Stimulated activated CD4-positive, alpha-beta T cell treated with anti-CD3 and anti-CD28 coated beads, Interleukin-2, amount 100 ng/mL, for 4 hours (primary cell): ENCODE data around the gene WAPL.
A peak's percentile ranks its signal among the peaks of the same experiment; 100 is the strongest.

Experiments used
- DNase-seq: peaks from one replicate; pipeline ENCODE4 v3.0.0-alpha.2; 2020; ENCODE audit warnings: low read depth

WAPL gene

DNA sequence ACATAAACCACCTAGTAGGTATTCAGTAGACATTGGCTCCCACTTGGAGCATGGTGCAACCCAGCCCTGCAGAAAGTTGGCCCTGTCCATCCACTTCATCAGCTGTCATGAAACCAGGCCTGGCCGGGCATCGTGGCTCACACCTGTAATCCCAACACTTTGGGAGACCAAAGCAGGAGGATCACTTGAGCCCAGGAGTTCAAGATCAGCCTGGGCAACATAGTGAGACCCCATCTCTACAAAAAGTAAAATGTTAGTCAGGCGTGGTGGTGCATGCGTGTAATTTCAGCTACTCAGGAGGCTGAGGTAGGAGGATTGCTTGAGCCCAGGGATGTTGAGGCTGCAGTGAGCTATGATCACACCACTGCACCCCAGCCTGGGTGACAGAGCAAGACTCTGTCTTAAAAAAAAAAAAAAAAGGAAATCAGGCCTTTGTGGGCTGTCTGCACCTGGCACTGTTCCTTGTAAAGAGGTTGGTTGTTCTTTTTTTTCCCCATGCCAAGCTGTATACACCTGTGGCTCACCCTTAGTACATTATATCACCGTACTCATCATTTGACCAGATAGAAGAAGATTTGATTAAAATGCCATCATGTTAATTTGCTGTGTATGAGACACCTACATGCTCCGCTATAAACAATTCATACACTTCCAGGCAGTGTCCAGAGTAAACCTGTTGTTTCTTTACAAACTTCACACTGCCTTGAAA, 109.6 kb downstream of the WAPL start:
- DNase-seq = no peak

DNA sequence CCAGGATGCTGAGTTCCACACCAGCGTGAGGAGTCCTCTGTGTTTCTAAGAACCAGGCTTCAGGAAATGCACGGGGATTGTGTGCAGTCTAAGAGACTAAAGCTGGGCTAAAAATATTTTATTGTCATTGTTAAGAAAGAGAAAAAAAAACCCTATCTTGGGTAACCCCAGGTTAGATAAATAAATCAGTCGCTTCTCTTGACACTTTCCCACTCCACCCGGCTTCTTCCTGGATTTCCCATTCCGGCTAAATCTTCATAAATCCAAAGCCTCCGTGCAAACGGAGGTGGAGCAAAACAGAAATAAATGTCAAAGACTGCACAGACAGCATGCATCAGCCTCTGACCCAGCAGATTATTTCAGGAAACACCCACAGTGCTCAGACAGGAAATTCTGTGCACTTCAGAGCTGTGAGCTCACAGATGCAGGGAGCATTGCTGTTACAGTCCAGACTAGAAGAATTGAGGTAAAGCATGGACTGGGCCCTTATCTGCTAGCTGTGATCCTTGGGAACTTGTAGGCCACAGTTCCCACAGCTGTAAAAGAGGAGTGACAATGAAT, 110.2 kb downstream of the WAPL start:
- DNase-seq = peak; percentile 38

DNA sequence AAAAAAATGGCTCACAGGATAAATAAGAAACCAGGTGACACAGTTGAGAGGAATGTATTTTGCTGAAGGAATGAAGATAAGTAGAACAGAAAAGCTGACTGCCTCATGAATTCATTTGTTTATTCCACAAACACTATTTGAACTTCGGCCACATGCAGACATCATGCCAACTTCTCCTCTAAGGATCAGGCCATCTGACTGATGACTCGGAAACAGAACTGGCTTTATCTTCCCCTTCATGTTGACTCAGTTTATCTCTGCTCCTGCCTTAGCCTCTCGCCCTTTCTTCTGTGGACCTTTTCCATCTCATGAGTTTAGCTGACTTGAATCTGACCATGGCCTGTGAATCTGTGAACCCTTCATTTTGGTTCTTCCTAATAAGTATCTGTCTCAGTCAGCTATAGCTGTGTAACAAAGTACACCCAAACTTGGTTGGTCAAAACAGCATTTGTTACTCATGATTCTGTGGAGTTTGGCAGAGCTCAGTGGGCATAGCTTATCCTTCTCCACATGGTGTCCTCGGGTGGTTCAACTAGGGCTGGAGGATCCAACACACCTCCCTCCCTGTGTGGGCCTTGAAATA, 111.0 kb downstream of the WAPL start:
- no peak for DNase-seq

DNA sequence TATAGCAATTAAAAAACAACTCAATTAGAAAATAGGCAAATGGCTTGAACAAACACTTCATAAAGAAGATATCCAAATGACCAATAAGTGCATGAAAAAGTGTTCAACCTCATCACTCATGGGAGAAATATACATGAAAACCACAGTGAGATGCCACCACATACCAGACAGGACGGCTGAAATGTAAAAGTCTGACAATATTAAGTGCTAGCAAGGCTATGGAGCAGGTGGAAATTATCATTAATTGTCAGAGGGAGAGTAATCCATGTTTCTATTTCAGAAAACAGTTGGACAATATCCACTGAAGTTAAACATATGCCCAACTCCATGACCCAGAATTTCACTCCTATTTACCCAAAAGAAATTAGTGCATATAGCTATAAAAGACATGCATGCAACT, 112.4 kb downstream of the WAPL start:
- no peak for DNase-seq

DNA sequence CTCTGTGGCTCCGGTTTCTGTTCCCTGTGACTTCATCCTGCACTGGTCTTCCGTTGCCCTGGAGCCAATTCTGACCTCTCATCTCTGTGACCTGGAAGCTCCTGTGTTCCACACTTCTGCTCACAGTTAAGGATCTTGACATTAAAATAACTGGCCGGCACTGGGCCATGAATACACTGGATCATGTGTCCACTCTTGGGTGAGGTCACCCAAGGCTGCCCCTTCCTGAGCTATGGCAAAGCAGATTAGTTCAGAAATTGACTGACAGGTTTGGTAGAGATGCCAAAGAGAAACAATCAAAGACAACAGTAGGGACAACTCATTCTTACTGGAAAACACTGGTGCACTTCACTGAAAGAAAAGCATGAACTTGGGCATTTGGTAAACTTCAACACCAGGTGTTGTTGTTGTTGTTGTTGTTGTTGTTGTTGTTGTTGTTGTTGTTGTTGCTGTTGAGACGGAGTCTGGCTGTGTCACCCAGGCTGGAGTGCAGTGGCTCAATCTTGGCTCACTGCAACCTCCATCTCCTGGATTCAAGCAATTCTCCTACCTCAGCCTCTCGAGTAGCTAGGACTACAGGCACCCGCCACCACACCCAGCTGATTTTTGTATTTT, 118.3 kb downstream of the WAPL start:
- no peak for DNase-seq

DNA sequence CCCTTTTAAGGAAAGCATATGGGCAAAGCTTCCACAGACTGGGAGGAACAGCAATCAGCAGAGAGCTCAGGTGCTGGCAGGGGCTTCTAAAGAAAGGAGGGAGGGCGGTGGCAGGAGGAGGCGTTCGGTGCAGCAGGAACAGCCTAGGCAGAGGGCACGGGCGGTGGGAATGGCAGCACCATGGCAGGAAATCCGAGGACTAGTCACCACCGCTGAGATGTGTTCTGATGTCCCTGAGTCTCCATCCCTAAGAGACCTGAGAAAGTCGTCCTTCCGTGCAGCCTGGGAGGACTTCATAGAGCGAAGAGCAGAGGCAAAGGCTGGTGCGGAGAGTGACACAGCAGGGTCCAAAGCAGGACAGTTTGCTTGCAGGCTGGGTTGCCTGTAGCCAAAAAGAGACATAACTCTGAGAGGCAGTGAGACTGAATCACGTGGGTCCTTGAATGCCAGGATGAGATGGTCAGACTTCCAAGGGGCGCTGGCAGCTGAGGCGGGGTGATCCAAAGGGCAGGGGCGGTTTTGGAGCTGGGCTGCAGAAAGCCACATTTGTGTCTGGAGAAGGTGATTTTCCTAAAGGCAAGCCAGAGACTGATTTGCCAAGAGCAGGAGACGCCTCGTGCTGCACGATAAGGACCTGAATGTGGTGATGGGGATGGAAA, 119.2 kb downstream of the WAPL start:
- no peak for DNase-seq

DNA sequence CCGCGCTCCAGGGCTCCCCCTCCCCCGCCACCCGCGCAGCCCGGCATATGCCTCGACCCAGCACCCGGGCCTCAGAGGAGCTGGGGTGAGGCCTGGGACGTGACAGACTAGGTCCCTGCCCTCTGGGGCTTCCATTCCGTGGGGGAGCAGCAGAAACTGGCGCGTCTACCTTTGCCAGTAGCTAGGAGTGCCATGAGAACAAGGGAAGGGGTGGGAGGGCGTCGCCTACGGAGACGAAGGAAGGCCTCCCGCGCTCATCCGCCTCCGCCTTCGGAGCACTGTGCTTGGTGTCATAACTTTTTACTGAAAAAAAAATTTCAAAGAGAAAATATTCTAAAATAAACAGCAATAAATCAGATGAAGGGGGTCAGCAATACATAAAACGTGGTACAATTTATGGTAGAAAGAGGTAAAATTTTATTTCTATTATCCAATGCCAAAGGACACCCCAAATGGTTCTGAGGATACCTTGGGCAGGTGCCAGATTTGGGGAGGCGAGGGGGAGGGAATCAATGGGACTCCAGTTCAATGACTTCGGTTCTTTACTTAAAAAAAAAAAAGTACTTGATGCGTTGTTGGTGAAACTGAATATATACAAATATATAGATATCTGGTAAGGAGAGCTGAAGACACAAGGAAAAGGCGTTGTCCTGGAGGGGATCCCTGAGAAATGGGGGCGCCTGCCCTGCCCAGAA, 119.9 kb downstream of the WAPL start:
- DNase-seq = peak; percentile 64

DNA sequence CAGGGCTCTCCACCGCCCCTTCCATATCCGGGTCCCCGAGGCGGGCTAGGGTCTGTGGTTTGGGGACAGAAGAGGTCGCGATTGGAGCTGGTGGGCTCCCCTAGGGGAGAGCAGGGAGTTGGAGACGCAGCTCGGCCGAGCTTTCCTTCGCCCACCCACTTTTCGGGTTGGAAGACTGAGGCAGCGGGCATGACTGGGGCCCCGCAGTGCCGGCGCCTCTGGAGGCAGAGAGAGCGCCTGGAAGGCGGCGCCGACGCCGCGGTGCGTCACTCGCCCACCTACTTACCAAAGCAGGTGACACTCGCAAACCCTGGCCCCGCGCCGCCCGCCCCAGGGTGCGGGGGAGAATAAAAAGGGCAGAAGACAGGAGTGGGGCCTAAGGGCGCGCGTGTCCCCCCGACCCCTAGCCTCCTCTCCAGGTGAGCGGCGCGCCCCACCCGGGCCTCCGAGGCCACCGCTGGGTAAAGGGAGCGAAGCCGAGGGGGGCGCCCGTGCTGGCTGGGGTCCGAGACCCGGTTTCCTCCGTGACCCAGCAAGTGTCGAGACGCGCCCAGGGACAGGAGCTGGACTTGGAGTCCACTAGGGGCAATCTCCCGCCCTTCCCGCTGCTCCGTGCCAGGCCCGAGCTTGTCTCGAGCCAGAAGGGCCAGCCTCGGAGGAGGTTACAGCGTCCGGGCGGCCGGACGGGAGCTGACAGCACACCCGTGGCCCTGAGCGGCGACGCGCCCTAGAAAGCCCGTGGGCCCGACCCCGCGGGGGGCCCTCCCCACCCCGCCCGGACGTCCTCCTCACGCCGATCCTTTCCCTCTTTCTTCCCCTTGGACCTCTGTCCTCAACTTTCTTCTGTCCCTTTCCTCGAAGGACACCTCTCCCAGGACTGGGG, 120.6 kb downstream of the WAPL start:
- DNase-seq = peak; percentile 80

DNA sequence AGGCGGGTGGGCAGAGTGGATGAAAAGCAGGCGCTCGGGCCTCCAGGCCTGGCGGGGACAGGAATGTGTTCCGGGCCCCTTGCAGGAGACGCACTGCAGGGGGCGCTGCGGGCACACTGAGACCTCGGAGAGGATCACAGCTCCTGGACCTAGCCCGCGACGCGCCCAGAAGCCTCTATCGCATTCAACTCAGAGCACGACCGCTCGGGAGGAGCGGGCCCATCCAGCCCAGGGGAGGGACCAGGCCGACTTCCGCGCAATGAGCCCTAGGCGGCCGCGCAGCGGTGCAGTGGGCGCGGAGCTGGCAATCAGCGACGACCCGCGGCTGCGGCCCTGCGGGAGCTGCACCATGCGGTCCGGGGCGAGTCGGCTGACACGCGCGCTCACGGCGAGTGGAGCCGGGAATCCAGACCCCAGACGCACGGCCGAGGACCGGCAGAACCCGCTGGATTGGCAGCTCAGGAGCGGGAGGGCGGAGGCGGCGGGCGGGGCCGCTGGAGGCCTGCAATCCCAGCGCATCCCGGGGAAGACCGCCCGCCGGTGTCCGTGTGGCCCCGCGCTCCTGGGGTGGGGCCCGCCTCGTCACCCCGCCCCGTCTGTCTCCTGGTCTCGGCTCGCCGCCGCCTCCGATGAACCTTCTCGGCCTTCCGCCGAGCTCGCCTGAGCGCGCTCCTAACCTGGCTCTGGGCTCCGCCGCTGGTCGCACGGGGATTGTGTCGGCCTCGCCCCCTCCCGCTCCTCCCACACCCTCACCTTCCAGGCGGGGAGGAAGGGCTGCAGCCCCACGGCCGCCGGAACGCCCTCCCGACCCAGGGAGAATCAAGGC, 121.5 kb downstream of the WAPL start:
- DNase-seq = peak; percentile 90

DNA sequence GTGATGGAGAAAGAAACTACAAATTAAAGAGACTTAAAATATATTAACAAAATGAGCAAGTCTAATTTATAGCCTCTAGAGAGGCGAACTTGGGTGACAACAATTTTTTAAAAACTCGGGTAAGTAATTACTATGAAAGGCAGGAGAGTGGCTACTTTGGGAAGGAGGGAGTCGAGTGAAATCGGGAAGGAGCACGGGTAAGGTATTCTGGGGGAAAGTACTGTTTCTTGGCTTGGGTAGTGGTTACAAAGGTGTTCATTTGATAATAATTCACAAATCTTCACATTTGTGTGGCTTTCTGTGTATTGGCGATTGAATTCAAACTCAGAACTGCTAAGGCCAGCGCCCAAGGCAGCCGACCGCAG, 122.1 kb downstream of the WAPL start:
- DNase-seq = no peak

DNA sequence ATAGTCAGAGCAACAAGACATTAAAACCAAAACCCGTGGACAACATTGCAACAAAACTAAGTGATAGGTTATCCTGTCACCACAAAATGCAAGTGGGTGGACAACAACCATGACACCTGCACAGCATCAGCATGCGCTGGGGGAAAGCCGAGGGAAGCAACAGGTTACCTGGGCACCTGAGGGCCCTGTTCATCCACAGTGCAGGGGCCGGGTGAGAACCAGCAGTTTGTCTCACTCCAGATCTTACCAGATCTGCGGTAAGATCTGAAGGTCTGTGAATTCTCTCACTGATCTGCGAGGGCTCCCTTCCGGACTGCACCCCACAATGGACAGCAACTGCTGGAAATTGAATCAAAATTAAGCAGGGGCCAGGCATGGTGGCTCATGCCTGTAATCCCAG, 124.5 kb downstream of the WAPL start:
- no peak for DNase-seq

DNA sequence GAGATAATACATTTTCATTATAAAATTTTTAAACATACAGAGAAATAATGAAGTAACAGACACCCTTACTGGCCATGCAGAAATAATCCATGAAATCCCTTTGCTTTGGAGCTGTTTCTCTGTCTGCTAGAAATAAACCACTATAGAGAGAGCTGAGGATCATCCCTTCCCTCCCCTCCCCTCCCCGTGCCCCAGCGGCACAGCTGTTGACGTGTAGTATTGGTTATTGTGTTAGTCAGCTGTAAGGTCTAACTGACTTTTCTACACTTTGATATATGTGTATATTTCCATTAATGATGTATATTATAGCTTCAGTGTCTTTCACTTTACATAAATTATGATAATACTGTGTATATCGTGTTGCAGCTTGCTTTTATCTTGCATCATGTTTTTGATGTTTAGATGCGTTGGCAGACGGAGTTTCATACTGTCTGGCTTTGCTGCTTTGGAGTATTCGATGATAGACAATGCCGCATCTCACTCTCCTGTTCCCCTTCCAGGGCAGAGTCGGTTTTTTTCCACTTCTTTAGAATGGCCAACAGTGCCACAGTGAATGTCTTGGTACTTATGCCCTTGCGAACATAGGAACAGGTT, 127.6 kb downstream of the WAPL start:
- DNase-seq = no peak

DNA sequence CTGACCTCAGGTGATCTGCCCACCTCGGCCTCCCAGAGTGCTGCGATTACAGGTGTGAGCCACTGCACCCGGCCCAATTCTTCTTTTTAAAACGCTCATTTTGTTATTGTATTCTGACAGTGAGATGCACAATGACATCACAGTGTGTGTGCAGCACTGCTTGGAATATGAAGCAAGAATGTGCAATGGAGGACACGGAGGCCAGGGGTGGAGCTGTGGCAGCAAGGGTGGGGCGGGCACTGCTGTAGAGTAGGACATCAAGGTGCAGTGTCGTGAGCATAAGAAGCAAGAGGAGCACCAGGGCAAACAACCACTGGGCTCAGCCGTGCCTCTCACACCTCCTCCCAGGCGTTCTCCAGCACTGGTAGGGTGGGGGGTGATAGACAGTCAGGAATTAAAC, 128.2 kb downstream of the WAPL start:
- DNase-seq = no peak

DNA sequence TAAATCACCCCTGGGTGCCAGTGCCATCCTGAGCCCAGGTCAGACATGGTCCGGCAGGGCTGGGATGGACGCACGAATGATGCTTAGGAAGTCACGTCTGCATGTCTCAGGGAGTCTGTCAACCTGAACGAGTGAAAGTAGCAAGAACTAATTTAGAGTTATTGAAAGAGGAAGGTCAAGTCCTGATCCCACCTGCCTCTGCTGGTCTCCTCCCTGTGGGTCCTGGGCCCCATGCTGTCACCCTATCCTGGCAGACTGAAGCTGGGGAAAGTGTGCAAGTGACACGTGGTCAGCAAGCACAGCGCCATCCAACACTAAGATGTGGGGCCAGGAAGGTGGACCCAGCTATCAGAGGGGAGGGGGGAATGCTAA, 128.9 kb downstream of the WAPL start:
- DNase-seq = no peak

DNA sequence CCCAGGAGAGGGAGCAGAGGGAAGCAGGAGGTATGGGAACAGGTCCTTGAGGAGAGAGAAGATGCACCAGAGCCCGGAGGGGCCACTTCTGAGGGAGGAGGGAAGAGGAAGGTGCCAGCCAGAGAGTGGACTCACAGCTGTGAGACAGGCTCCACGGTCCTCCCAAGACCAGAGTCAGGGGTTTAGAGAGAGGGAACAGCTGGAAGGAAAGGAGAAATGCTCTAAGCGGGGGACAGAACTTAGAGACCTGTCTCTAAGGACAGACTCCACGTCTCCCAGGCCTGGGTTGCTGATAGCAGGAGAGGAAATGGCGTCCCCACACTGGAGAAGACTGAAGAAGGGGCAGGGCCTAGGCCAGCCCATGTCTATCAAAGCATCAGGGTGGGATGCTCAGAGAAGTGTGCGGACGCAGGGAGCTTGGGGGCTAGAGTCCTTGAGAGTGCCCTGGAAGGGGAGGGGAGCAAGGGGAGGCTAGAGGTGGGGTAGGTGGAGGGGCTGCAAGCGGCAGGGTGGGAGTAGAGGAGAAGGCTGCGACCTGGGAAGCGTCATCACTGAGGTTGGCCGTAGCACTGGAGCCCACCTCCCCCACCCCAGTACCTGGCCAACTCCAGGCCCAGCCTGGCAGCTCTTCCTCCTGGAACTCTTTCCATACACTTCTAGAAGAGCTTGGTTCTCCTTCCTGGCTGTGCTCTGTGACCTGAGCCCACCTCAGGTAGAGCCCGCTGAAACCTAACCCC, 129.4 kb downstream of the WAPL start:
- no peak for DNase-seq

DNA sequence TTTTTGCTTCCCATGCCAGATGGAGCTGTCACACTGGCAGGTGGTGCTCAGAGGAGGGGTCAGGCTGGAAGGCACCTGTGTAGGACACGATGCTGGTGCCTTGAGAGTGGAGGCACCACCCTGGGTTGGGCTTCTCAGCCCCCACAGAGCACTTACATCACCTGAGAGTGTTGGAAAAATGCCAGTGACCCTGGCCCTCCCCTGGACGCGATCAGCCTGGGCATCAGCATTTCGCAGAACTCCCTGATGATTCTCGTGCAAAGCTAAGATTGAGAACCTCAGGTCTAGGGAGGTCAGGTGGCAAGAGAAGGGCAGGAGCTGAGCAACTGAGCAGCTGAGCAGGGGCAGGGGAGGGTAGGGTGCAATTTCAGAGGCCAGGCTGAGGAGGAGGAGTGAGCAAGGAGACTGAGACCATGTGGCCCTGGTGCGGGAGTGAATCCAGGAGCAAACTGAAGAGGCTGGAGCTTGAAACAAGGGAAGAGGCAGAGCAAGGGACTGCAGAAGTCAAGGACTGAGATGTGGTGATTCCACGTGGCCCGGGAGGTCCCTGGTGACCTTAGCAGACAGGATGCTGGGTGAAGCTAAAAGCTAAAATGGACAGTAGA, 130.3 kb downstream of the WAPL start:
- no peak for DNase-seq

DNA sequence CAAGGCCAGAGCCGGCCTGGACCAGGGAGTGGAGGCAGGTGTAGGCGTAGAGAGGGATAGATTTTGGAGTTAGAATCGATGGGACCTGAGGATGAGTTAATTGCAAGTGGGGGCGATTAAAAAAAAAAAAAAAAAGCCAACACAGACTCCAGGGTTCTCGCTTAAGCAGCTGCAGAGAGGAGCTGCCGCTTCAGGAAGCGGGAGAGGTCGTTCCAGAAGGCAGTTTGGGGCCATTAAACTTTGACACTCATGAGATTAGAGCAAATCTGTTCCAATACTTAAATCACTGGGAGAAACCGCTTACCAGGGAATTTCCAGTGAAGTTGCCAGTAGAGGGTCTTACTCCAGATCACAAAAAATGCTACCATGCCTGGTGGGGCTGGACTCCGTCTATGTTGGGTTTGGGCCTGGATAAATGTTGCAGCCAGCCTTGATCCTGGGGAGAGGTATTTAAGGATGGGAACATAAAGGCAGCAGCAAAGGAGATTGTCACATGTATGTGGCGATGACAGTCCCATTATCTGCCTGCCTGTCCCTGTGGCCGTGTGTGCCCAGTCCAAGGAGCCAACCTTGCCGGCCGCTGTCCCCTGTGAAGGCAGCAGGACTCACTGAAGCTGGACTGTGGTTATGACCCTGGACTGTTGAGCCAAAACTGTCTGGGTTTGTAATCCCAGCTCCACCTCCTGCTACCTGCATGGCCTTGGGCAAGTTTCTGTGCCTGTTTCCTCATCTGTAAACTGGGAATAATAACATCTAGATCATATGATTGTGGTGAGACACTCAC, 131.1 kb downstream of the WAPL start:
- no peak for DNase-seq
